Measurements from ENCODE around the gene RHBG.

DNA sequence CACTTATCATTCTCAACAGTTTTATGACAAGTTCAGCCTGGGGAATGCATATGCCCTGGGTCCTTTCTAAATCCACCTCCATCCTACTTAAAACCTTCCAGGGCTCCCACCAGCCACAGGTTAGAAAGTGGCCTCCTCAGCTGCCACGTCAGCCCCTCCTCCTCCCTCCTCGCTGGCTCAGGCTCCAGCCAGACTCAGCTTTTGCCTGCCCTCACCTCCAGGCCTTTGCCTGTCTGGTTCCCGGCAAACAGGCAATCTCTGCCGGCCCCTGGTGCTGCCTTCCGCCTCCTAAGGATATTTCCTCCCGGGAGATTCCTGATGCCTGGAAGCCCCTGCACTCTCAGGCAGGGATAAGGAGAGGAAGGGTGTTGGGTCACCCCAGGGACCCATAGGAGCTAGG lies 9.5 kb downstream of the RHBG start:
- TF ChIP-seq, protein P1, sequence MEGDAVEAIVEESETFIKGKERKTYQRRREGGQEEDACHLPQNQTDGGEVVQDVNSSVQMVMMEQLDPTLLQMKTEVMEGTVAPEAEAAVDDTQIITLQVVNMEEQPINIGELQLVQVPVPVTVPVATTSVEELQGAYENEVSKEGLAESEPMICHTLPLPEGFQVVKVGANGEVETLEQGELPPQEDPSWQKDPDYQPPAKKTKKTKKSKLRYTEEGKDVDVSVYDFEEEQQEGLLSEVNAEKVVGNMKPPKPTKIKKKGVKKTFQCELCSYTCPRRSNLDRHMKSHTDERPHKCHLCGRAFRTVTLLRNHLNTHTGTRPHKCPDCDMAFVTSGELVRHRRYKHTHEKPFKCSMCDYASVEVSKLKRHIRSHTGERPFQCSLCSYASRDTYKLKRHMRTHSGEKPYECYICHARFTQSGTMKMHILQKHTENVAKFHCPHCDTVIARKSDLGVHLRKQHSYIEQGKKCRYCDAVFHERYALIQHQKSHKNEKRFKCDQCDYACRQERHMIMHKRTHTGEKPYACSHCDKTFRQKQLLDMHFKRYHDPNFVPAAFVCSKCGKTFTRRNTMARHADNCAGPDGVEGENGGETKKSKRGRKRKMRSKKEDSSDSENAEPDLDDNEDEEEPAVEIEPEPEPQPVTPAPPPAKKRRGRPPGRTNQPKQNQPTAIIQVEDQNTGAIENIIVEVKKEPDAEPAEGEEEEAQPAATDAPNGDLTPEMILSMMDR (IDR thresholded peaks at IDR 0.05) = no peak
- no peak for TF ChIP-seq EP300 (IDR thresholded peaks at IDR 0.05)
- TF ChIP-seq POLR2A (IDR thresholded peaks at IDR 0.05) = no peak
- TF ChIP-seq POLR2AphosphoS5 (IDR thresholded peaks at IDR 0.05) = no peak

Data from suprapubic skin (tissue), 4 donors.